Activated T-cell treated with anti-CD3 and anti-CD28 coated beads for 24 hours (primary cell): ENCODE data around the gene ZNF33B.
A peak's percentile ranks its signal among the peaks of the same experiment; 100 is the strongest.
"Not testable (repeated sequence)": the region's sequence is repeated elsewhere in the genome, so short reads cannot be mapped to it uniquely, and the experiment has no call there.

Source experiments
- DNase-seq: peaks from one replicate; pipeline ENCODE4 v3.0.0-alpha.2; 2020; ENCODE audit warnings: low read depth

ZNF33B gene

DNA sequence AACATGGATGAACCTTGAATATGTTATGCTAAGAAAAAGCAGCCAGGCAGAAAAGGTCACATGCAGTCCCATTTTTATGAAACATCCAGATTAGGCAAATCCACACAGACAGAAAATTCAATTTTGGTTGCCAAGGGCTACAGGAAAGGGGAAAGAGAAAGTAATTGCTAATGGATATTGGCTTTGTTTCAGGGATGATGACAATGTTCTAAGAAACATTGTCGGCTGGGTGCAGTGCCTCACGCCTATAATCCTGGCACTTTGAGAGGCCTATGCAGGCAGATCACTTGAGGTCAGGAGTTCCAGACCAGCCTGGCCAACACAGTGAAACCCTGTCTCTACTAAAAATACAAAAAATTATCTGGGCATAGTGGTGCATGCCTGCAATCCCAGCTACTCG lies 23.0 kb downstream of the ZNF33B start:
- DNase-seq, result no peak

GRCh38 chr10:42609872-42610271 lies 28.5 kb downstream of the ZNF33B start:
- no peak for DNase-seq

- DNase-seq, result no peak
These were observed 40.0 kb downstream of the ZNF33B start for GRCh38 chr10:42598249-42598873.

- no peak for DNase-seq
These were observed 42.2 kb downstream of the ZNF33B start for GRCh38 chr10:42596196-42596595.

- no peak for DNase-seq
These were observed 44.1 kb downstream of the ZNF33B start for GRCh38 chr10:42594246-42594650.

DNA sequence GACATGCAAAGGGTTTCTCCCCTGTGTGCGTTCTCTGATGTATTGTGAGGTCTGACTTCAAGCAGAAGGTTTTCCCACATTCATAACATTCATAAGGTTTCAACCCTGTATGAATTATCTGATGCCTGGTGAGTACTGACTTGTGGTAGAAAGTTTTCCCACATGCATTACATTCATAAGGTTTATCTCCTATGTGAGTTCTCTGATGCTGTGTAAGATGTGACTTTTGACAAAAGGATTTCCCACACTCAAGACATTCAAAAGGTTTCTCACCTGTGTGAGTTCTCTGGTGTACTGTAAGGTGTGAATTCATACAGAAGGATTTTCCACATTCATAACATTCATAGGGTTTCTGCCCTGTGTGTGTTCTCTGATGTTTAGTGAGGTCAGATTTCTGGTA lies 45.1 kb downstream of the ZNF33B start:
- no peak for DNase-seq

GRCh38 chr10:42583828-42584227 lies 54.5 kb downstream of the ZNF33B start:
- DNase-seq, result no peak

DNA sequence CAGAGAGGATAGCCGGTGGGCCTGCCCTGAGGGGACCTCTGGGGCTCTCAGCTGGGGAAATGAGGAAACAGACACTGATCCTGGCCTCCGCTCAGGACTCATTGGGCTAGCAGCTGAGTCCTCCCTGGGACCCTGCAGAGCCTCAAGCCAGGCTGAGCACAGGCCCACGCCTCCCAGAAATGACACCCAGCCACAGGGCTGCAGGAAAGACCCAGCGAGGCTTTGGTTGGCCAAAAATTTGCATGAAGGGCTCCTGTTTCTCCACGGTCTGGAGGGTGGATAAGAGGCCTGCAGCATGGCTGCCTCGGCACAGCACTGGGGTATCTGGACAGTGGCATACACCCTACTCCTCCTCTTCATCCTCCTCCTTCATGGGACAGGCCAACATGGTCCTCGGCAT lies 60.4 kb downstream of the ZNF33B start:
- no peak for DNase-seq

DNA sequence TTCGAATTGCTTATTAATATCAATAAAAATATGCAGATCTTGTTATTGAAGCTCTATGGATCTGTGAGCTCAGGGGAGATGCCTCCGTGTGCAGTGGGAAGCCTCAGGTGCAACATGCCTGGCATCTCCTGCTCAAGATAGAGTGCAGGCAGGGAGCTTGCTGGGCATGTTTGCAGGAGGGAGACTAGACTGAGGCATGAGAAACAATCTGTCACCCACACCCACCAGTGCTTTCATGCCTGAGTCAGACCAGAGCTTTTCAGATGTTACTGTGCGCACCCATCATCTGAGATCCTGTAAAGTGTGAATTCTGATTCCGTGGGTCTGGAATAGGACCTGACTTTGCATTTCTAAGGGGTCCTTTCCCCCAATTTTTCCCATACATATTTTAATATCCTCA lies 62.0 kb downstream of the ZNF33B start:
- no peak for DNase-seq

GRCh38 chr10:42574336-42574735 lies 64.0 kb downstream of the ZNF33B start:
- DNase-seq, result no peak

DNA sequence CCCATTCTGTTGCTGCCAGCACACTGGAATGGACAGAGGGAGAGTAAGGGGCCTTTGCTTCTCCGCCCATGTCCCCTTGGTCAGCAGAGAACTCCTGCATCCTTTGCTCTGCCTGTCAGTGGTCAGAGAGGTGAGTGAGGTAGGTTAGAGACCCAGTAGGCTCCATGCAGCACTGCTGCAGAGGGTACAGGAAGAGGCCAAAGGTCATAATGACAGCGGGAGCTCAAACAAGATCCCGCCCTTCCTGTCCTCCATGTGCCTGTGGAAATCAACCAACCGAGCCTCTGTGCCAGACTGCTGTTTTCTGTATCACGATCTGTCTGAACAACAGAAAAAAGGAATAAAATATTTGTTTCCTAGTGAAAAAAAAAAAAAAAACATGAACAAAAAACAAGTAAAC lies 81.4 kb downstream of the ZNF33B start:
- no peak for DNase-seq

DNA sequence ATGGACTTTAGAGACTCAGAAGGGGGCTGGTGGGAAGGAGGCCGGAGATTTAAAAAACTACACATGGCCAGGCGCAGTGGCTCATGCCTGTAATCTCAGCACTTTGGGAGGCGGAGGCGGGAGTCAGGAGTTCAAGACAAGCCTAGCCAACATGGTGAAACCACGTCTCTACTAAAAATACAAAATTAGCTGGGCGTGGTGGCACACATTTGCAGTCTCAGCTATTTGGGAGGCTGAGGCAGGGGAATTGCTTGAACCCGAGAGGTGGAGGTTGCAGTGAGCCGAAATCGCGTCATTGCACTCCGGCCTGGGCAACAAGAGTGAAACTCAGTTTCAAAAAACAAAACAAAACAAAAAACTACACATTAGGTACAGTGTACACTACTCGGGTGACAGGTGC lies 84.8 kb downstream of the ZNF33B start:
- not testable (repeated sequence) for DNase-seq

- DNase-seq, result no peak
These were observed 85.3 kb downstream of the ZNF33B start for GRCh38 chr10:42553064-42553407.

DNA sequence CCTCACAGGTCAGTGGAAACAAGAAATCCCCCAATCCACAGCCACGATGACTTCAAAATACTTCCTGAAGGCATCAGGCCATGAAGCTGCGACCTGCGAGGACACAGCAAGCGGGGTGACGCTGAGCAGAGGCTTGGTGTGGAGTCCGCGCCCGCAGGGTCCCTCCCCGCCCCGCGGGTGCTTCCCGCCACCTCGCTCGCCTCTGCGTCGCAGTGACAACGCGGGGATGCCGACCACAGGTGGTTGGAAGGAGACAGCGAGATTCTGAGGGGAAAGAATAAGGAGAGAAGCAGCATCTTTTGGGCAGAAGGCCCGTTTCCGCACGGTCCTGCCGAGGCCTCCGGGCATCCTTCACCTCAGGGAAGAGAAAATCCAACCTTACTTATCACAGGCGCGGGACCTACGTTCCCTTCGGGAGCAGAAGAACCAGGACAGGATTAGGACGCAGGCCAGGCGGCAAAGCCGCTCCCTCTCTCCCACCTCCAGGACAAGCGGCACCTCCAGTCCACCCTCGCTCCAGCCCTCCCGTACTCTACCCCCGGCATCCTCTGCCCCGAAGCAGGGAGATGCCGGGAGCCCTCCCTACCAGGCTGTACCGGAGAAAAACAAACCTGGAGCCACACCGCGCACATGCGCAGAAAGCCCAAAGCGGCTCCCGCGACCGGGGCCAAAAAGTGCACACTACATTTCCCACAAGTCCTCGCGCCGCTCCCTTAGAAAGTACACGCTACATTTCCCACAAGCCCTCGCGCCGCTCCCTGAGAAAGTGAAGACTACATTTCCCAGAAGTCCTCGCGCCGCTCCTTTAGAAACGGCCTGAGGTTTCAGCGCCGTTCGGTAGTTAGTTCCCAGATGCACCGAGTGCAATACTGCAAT lies 85.9 kb downstream of the ZNF33B start:
- peak; percentile 94 for DNase-seq

DNA sequence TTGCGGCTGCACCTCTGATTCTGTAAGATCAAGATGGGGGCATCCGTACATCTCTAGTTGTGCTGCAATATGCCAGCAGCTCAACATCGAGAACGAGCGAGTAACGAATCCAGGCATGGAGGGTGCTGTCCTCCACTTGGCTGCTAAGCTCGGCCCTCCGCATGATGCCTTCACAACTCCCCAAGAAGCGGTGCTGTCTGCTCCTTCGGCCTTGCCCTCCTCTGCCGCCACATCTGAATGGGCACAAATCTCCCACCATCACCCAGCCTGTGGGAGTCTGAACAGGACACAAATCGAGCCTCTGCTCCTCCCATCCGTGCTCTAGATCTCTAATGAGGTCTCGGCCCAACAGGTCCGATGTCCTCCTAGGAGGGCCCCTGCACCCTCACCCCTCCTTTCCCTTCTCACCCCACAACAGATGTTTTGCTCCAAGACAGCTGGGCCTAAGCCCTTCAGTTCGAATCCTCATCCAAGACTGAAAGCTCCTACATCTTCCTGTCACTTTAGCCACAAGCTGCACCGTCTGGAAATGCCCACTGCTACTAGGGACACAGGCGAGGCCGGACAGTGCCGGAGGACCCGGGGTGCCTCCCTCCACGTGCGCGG lies 86.7 kb downstream of the ZNF33B start:
- no peak for DNase-seq

GRCh38 chr10:42549851-42550250 lies 88.5 kb downstream of the ZNF33B start:
- DNase-seq, result no peak

DNA sequence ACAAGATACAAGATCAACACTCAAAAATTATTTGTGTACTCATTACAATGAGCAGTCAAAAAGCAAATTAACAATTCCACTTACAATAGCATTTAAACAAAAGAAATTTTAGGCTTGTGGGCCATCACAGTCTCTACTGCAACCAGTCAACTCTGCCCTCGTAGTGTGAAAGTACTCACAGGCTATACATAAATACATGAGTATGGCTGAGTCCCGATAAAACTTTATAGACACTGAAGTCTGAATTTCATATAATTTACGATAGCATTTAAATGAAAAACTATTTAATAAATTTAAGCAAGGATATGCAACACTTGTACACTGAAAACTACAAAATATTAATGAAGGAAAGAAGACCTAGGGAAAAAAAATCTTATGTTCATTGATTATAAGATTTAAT lies 90.1 kb downstream of the ZNF33B start:
- DNase-seq, result no peak

GRCh38 chr10:42544945-42545344 lies 93.4 kb downstream of the ZNF33B start:
- DNase-seq, result no peak

- DNase-seq, result no peak
These were observed 94.5 kb downstream of the ZNF33B start for GRCh38 chr10:42543840-42544372.
